GM19468 (cell line): ENCODE results near the gene C9orf85.
"Not testable (repeated sequence)": the region's sequence is repeated elsewhere in the genome, so short reads cannot be mapped to it uniquely, and the experiment has no call there.

Experiments
- ATAC-seq: cut with Tn5 transposase; IDR thresholded peaks from one replicate; pipeline ENCODE4 v1.9.1; 2021; ENCODE audit warnings: mild to moderate bottlenecking, moderate library complexity, moderate number of reproducible peaks; ENCODE audit not compliant: unreplicated experiment; ENCODE audit errors: extremely low read depth

The C9orf85 gene

DNA sequence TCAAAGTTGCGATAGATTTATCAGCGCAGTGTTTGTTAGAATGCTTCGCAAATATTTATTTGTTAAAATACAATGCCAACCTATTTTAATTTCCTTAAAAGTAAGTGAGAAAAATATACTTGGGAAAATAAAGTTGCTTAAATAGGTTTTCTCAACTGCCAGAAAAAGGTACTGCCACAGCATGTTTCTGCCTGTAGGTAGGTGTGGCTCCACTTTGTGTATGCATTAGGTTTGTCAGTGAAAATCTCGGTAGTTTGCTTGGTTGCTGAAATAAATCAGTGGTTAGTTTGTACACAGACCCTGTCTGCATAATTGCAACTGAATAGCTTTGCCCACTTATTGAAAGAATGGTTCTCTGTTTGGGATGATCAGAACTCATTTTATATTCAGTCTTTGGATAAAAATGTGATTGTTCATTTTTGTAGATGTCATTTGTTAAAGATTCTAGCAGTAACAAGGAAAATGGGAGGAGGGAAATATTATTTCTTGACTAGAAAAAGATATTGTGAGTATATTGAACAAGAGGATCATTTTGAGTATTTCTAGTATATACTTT lies 25.7 kb downstream of the C9orf85 start:
- ATAC-seq, result no peak

DNA sequence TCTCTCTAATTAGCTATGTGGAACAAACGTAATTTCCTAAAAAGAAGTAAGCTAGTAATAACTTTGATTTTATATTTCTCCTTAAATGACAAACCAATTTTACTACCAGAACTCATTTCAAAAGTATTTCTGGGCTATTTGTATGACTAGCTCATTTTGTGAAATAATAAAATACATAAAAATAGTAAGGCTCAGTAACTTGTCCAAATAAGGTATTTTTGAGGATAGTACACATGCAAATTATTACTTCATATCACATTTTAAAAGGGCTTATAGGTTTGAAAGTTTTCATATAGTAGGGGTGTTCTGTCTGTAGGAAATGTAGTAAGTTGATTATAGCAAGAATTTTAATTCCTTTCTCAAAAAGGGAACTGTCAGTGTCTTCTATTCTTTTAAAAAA lies 26.5 kb downstream of the C9orf85 start:
- ATAC-seq, result no peak

DNA sequence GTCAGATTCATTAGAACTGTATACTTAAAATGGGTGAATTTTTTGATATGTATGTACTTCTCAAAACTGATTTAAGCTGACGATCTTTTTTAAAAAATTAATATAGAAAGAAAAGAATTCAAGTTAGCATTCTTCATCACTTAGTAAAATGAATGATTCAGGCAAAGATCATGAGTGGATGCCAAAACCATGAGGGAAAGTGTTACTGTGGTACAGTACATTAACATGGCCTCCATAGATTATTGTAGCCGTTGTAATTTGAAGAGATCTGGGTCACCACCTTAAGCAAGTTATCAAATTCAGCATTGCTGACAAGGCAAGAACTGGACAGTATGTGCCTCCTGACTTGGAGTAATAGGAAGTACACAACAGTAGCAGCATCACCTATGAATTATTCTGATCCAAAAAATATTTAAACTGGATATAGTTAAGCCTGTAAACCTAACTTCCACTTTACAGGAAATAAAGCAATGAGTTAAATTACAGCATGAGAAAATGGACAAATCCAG lies 29.7 kb downstream of the C9orf85 start:
- no peak for ATAC-seq

DNA sequence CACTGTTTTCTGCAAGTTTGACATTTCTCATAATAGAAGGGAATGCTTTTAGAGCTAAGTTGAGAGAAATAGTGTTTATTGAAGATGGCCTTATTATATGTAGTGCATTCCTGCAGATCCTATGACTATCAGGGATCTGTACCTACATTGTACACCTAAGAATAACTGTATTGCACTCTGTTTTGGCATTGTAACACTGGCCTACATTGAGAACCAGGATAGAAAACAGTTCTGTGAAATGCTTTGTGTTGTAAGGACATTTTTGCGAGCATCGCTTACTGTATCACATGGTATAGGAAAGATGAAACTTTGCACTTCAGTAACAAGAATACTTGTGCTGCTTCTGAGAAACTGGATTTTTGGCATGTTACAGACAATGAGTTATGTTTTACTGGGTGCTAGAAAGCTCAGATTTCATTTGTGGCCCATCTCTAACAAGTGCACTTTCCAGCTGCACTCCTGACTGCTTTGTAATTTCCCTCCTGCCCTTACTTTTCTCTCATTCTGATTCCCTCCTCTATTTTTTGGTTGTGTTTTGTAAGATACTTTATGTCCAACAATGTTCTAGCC lies 30.6 kb downstream of the C9orf85 start:
- no peak for ATAC-seq

DNA sequence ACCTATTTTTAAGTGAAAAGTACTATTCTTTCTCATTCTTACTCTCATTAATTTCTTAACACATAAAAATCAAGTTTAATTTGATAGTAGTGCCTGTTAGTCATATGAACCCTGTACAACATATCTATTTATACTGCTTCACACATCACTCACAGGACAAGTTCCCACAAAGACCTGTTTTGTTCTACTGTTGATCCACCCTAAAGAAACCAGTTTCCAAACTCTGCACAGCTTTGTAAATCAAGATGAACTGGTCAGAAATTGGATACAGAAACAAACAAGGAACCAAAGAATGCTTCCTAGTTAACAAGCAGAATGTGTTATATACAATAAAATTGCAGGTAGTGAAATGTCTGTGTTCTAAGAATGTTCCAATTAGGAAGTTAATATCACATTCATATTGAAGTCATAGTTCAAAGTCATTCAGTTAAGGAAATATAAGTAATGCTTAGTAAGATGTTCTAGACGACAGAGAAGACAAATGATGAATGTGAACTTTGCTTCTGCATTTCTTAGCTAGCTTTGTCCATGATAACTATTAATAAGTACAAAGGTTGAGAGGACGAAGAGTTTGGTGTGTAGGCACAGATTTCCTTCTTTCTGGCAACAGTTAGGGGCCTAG lies 33.4 kb downstream of the C9orf85 start:
- no peak for ATAC-seq

DNA sequence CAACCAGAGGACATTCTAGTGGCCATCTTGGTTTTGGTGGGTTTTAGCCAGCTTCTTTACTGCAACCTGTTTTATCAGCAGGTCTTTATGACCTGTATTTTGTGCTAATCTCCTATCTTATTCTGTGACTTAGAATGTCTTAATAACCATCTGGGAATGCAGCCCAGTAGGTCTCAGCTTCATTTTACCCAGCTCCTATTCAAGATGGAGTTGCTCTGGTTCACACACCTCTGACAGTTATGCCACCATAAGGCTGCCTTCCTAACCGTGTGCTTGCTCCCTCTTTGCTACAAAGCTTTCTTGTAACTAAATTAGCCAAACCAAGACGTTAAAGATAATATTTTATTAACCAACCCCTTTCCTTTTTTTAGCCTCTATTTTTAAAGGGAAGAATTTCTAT lies 43.2 kb downstream of the C9orf85 start:
- not testable (repeated sequence) for ATAC-seq

DNA sequence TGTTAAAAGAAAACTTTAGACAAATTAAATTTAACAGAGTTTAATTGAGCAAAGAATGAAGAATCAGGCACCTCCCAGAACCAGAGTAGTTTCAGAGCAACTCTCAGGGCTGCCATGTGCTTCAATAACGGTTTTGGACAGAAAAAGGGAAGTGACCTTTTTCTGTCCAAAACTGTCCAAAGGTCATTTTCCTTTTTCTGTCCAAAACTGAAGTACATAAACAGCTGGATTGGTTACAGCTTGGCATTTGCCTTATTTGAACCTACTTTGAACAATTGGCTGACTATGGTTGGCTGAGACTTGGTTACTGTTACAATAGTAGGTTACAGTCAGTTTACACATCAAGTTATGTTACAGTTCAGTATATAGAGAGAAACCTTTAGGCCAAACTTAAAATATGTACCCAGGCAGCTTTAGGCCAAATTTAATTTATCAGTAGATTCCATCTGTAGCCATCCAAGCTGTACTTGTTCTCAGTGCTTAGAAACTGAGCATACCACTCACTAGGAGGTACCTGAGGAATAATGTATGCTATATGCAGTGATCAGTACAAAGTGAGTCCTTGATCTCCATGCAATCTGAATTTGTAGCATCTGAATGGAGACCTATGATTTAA lies 44.0 kb downstream of the C9orf85 start:
- ATAC-seq, result peak; percentile 41

DNA sequence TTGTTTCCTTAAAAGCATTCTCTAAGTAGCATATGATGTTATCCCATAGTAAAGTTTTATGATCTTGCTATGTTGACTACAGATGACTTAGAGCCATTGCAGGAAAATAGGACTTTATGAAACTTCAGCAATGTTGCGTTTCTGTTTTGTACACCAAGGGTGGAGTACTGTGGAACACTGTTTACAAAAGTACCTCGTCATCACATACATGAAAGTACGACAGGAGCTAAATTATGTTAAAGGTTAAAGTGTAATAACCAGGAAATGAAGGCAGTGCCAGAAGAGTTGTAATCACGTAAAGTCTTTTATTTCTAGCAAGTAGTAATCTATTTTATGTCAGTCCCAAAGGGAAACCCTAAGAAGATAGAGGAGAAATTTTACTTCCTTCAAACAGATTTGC lies 50.9 kb downstream of the C9orf85 start:
- no peak for ATAC-seq

DNA sequence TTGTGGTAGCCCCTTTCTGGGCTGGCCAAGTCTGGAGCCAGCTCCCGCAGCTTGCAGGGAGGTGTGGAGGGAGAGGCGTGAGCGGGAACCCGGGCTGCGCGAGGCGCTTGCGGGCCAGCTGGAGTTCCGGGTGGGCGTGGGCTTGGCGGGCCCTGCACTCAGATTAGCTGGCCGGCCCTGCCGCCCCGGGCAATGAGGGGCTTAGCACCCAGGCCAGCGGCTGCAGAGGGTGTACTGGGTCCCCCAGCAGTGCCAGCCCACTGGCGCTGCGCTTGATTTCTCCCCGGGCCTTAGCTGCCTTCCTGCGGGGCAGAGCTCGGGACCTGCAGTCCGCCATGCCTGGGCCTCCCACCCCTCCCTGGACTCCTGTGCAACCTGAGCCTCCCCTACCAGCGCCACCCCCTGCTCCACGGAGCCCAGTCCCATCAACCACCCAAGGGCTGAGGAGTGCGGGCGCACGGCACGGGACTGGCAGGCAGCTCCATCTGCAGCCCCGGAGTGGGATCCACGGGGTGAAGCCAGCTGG lies 52.1 kb downstream of the C9orf85 start:
- ATAC-seq, result not testable (repeated sequence)

DNA sequence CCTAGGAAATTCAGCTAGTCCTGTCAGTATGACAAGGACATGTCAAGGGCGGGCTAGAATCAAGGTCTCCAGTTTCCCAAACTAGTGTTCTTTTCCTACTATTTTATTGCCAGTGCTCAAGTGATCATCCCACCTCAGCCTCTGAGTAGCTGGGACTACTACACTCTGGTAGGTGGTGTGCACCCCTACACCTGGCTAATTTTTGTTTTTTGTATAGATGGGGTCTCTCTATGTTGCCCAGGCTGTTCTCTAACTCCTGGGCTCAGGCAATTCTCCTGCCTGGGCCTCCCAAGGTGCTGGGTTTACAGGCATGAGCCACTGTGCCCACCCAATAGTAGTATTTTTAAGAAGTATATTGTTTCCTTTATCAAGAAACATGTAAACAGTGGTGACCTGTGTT lies 54.0 kb downstream of the C9orf85 start:
- no peak for ATAC-seq

DNA sequence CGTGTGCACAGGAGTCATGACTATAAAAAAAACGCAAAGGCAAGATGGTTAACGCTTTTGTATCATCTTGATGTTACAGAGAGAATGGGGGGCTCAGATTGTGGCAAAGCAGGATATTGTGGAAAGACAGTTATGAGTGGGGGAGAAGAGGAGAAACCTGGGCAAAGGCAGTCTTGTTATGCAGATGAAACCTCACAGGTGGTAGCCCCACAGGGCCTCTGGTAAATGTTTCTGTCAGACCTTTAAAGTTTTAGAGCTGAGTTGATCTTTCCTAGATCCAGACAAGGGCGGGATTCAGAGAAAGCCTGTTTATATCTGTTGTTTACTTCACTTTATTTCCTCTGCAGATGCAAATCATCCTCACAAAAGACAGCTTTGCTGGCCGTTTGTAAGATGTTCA lies 55.2 kb downstream of the C9orf85 start:
- ATAC-seq, result no peak

DNA sequence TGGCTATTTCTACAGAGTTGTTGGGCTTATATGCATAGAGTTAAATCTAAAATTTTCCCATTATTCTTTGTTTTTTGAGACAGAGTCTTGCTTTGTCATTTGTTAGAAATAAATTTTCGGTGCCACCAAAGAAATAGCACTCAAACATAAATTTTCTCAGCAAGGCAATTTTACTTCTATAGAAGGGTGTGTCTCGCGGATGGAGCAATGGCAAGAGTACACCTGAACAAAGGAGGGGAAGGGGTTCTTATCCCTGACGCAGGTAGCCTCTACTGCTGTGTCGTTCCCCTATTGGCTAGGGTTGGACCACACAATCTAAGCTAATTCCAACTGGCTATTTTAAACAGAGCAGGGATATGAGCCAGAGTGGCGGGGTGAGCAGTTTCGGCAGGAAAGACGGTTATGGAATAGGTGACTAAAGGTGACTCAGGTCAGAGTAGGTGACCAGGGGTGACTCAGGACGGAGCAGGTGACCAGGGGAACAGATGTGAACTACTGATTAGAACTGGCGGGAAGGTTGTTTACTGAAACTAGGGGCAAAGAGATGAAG lies 57.2 kb downstream of the C9orf85 start:
- no peak for ATAC-seq

DNA sequence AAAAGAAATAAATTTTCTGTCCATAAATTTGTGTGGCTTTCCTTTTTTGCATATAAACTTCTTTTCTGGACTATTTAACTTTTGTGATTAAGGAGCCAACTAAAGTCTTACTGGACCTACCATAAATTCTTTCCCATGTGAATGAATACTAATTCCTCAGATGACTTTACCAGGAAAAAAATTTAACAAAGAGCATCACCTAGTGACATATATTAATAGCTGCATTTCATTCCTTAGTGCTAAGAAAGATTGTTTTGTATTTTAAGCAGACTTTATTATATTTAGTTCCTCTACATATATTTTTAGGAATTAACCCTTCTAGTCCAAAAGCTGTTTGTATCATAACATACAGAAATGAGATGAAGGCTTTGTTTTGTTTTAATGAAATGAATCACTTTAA lies 64.4 kb downstream of the C9orf85 start:
- ATAC-seq, result no peak

DNA sequence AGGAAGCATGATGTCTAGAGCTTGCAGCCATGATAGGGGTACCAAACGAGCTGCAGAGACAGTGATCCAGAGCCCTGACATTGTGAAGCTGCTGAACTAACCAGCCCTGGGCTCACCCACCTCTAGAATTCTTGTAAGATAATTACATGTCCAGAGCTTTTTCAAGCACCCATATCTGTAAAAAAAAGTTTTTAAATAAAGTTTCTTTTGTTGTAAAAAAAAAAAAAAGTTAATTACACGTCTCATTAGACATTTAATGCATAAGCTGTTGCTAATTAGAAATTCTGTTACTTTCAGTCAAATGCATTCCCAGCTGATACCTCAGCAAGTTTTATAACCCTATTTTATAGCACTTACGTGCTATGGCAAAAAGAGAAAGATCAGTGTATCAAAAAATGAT lies 65.6 kb downstream of the C9orf85 start:
- ATAC-seq, result no peak

DNA sequence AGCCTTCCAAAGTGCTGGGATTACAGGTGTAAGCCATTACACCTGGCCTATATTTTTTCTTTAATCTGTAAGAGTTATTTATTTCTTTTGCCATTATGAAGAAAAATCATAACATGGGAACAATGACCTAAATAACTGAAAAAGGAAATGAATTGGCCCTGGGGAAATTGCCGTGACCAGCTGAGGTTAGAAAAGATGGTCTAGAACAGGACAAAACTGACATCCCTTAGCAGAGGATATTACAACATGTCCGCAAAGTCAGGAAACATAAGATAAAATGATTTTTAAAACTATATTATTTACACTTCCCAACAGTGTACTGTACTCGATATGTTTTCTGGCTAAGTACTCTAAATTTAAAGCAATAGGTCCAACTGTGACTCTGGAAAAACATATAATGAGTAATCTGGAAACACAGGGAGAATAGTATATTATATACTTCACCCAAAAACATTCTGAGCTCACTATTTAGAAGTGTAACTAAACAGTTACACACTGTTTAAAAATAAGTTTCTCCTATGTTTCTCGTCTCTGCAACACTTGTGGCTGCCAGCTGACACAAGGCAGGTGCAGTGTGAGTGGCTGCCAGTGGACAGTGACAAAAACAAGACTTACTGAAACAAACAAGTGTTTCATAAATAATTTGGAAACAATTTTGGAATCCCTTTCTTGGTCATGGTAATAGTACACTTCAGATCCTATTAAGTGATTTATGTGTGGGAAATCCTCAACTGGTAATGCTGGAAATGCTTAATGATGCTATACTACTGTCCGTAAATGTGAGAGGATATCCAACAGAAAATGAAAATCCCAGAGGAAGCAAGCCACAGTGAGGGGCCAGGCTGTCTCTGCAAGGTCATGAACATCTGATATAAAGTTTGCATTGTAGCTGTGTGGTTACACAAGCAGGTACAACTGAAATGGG lies 69.1 kb downstream of the C9orf85 start:
- no peak for ATAC-seq

DNA sequence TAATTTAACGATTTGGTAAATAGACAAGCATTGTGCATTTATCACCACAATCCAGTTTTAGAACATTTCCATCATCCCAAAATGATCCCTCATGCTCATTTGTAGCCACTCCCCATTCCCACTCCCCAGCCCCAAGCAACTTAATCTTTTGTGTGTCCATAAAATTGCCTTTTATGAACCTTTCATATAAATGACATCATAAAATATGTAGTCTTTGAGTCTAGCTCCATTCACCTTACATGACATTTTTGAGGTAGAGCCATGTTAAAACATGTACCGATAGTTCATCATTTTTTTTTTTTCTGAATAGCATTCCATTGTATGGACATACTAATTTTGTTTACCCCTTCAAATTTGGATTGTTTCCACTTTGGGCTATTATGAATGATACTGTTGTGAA lies 70.5 kb downstream of the C9orf85 start:
- ATAC-seq, result no peak

DNA sequence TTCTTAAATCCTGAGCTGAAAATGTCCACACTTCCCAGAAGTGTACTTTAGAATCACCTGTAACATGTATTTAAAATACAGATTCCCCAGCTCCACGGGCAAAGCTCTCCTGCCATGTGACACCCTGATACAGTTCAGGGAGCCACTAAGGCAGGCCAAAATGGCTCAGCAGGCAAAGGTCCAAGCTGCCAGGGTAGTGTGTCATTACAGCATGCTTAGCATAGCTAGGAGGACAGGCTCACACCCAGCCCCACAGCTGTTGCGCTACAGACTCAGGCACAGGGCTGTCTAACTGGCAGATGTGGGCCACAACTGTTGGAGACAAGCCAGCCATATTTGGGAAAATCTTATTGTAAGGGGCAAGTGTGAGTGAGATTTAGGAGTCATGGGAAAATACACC lies 73.0 kb downstream of the C9orf85 start:
- ATAC-seq, result no peak

DNA sequence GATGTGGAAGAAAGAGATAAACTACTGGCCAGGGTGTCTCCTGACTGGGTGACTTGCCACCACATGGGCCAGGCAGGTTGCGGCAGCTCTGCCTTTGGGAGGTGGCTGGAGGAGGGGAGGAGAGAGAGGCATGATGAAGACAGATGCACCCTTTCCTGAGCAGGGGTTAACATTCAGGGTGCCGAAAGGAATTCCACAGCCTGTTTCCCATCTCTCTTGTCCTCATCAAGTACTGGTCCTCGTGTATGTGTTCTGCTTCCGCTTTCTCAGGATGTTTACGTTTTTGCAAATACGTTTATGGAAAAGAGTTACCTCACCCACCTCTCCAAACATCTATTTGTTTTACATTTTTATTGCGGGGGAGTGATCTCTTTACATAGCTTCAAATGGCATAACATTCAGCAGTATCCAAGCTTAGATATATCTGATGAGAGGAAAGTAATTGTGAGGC lies 73.4 kb downstream of the C9orf85 start:
- no peak for ATAC-seq

DNA sequence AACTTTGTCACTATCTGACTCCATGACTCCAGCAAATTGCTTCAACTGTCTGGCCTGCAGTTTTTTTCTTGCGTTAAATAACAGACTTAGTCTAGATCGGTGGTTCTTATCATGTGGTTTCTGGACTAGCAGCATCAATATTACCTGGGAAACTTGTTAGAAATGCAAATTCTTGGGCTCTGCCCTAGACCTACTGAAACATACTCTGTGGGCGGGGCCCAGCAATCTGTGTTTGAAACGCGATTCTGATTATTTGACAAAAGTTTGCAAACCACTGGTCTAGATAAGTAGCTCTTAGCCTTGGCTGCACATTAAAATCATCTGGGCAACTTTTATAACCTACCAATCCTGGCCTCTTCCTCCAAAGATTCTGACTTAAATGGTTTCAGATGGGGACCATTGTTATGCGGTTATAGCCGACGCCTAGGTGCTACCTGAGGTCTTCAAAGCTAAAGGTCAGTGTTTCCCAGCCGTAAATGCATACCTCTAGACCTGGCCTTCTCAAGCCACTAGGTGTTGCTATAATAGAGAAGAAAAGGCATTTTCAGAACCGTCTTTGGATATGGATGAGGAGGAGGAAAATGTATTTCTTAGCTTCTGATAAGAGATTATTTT lies 74.0 kb downstream of the C9orf85 start:
- no peak for ATAC-seq
